HepG2 (cell line): ENCODE data around the gene CD300LG. TPM values are rescaled to one million over a fixed set of nuclear protein-coding genes. Genes with fewer than 3 reads are reported as not detected.

ENCODE experiments used
- ATAC-seq: fragments of 200-7000 bp; cut with Tn5 transposase; 3 replicates; pipeline ENCODE4 v1.9.1; 2020; ENCODE audit warnings: mild to moderate bottlenecking, moderate library complexity
- BruUV-seq: library from RNA; stranded (reverse); fragments of 400-500 nt; replicated peaks from 2 replicates; lab custom pipeline; 2021; lab: Mats Ljungman, UMichigan
- CTCF ChIA-PET: fragments of 300-600 bp; formaldehyde crosslinking; extraction: SDS; loops from one replicate; lab custom pipeline; 2021; ENCODE audit warnings: low total read pairs, inconsistent platforms, low intra/inter-chr PET ratio; lab: Yijun Ruan, JAX
- POLR2A ChIA-PET: fragments of 350-600 bp; sonication (Branson Sonifier 250); formaldehyde crosslinking; loops from one replicate; lab custom pipeline; 2020; ENCODE audit warnings: antibody characterized with exemption, inconsistent platforms; lab: Yijun Ruan, JAX
- DNase-seq: peaks from one replicate; pipeline ENCODE4 v3.0.0-alpha.2; 2015; ENCODE audit warnings: low spot score
- FAIRE-seq: peaks from 3 replicates; lab custom pipeline; 2011; peaks lifted over from hg19 to GRCh38; lab: Jason Lieb, UNC
- H2AFZ ChIP-seq: one replicate; pipeline ENCODE4 v1.6.1; 2011; ENCODE audit warnings: low read length, inconsistent platforms
- H3K27ac ChIP-seq: fragments of 300-600 bp; 3 replicates; pipeline ENCODE4 v1.8.0; 2011; ENCODE audit warnings: mixed run types, mild to moderate bottlenecking, mixed read lengths, low read length, inconsistent platforms; ENCODE audit not compliant: insufficient read depth; ENCODE audit errors: extremely low read length
- H3K27me3 ChIP-seq, 2 experiments: fragments of 200-600 bp in 1 of 2; 2 replicates in 1 of 2; 3 replicates in 1 of 2; pipeline versions ENCODE4 v1.6.0 to v1.8.0; 2011; ENCODE audit warnings: low read length in 2 of 2, mild to moderate bottlenecking in 2 of 2, moderate library complexity in 2 of 2, inconsistent platforms in 1 of 2; ENCODE audit not compliant: insufficient read depth in 2 of 2, control insufficient read depth in 1 of 2
- H3K36me3 ChIP-seq, 2 experiments: fragments of 200-600 bp in 1 of 2; replicated peaks in 1 of 2; 2 replicates in 1 of 2; 3 replicates in 1 of 2; pipeline versions ENCODE4 v1.5.1 to v1.8.0; 2011; ENCODE audit warnings: low read length in 2 of 2, inconsistent platforms in 1 of 2; ENCODE audit not compliant: insufficient read depth in 2 of 2, control insufficient read depth in 1 of 2
- H3K4me1 ChIP-seq: 2 replicates; pipeline ENCODE4 v1.5.1; 2012; ENCODE audit warnings: low read length, inconsistent platforms; ENCODE audit not compliant: insufficient read depth
- H3K4me2 ChIP-seq: 2 replicates; pipeline ENCODE4 v1.6.0; 2011; ENCODE audit warnings: low read depth, low read length, inconsistent platforms
- H3K4me3 ChIP-seq, 3 experiments: fragments of 200-600 bp in 1 of 3; sonication (generic), shearing (Covaris generic) in 1 of 3; replicated peaks in 1 of 3; 2 replicates each; pipeline ENCODE4 v1.5.1; 2011 to 2016; ENCODE audit warnings: low read length in 3 of 3, inconsistent platforms in 2 of 3, low read depth in 2 of 3, mild to moderate bottlenecking in 2 of 3, control low read depth in 1 of 3, mixed read lengths in 1 of 3; ENCODE audit not compliant: insufficient read depth in 1 of 3
- H3K79me2 ChIP-seq: one replicate; pipeline ENCODE4 v1.6.1; 2011; ENCODE audit warnings: low read length, inconsistent platforms; ENCODE audit not compliant: insufficient read depth
- H3K9ac ChIP-seq: 2 replicates; pipeline ENCODE4 v1.6.0; 2011; ENCODE audit warnings: mild to moderate bottlenecking, low read depth, low read length, inconsistent platforms; ENCODE audit not compliant: insufficient read depth
- H3K9me3 ChIP-seq: 2 replicates; pipeline ENCODE4 v1.5.1; 2012; ENCODE audit warnings: mild to moderate bottlenecking, low read length
- H4K20me1 ChIP-seq: 2 replicates; pipeline ENCODE4 v1.6.0; 2011; ENCODE audit warnings: inconsistent platforms, mild to moderate bottlenecking, low read length, moderate library complexity; ENCODE audit not compliant: insufficient read depth
- FOXM1 ChIP-seq: sonication (generic); formaldehyde crosslinking; IDR thresholded peaks from 2 replicates; pipeline ENCODE4 v1.5.0; 2020; ENCODE audit warnings: missing genetic modification reagents
- HNRNPUL1 ChIP-seq: fragments of 200-400 bp; formaldehyde crosslinking; IDR thresholded peaks from 2 replicates; pipeline ENCODE4 v1.6.1; 2017; ENCODE audit warnings: low read depth, mild to moderate bottlenecking, low read length, moderate library complexity
- KDM5B ChIP-seq: sonication (generic); formaldehyde crosslinking; IDR thresholded peaks from 2 replicates; pipeline ENCODE4 v1.4.0; 2020; ENCODE audit warnings: missing genetic modification reagents, mild to moderate bottlenecking, borderline replicate concordance
- MAFK ChIP-seq, 2 experiments: IDR thresholded peaks in 1 of 2; conservative IDR thresholded peaks in 1 of 2; 2 replicates each; pipeline ENCODE4 v1.6.1; 2011; ENCODE audit warnings: improper control_type of control experiment in 2 of 2, low read length in 2 of 2
- PHF5A ChIP-seq: IDR thresholded peaks from one replicate; pipeline ENCODE4 v1.6.1; 2018; ENCODE audit warnings: low read depth, missing genetic modification reagents; ENCODE audit not compliant: unreplicated experiment
- TCF7 ChIP-seq: sonication (generic); IDR thresholded peaks from 2 replicates; pipeline ENCODE4 v1.6.1; 2016; ENCODE audit warnings: antibody characterized with exemption, low read depth
- ZNF337 ChIP-seq: sonication (generic); formaldehyde crosslinking; IDR thresholded peaks from 2 replicates; pipeline ENCODE4 v1.5.1; 2020; ENCODE audit warnings: missing genetic modification reagents, low read depth, mild to moderate bottlenecking, borderline replicate concordance
- WGBS: methylation state at CpG from one replicate; pipeline ENCODE4 v1.1.6; 2017; ENCODE audit warnings: low lambda C conversion rate; 5-methylcytosine and 5-hydroxymethylcytosine counted together
- in situ Hi-C: cut with HindIII; loops from 2 replicates; pipeline ENCODE4 v1.10.0; 2017; ENCODE audit warnings: low pct_unique_long_range_greater_than_20kb; ENCODE audit not compliant: extremely low pct_ligation_motif_present
- intact Hi-C: fragments of 100-400 bp; cut with micrococcal nuclease; formaldehyde crosslinking; loops from one replicate; pipeline ENCODE4 v1.10.0; 2022; ENCODE audit not compliant: unreplicated experiment
- polyA plus RNA-seq, 8 experiments: library from polyadenylated mRNA; depleted of rRNA in 3 of 8; stranded (reverse) in 7 of 8; unstranded in 1 of 8; fragments of >200 nt; fragmentation: Illumina TruSeq in 4 of 8; extraction: Trizol in 4 of 8; gene quantifications; 2 replicates each; pipeline versions ENCODE4 v1.2.1 to v1.2.3, GENCODE V29; 2011 to 2016; ENCODE audit warnings: low read depth in 4 of 8, missing spikeins in 1 of 8, mixed read lengths in 1 of 8; ENCODE audit not compliant: insufficient read depth in 1 of 8
- total RNA-seq, 5 experiments: library from RNA; depleted of rRNA; stranded (reverse); fragments of >200 nt; fragmentation: Illumina TruSeq; extraction: Trizol; gene quantifications; 2 replicates each; pipeline ENCODE4 v1.2.3, GENCODE V29; 2016; ENCODE audit warnings: low read depth in 1 of 5
- TF ChIP-seq, protein P1 (sequence below): sonication (generic); formaldehyde crosslinking; IDR thresholded peaks from 2 replicates; pipeline ENCODE4 v1.5.0; 2020; ENCODE audit warnings: missing genetic modification reagents, mild to moderate bottlenecking, borderline replicate concordance
- TF ChIP-seq, protein P2 (sequence below): sonication (generic); formaldehyde crosslinking; IDR thresholded peaks from 2 replicates; pipeline ENCODE4 v1.5.0; 2020; ENCODE audit warnings: mild to moderate bottlenecking, missing genetic modification reagents, borderline replicate concordance
- TF ChIP-seq, protein P3 (sequence below): sonication (generic); formaldehyde crosslinking; conservative IDR thresholded peaks from 2 replicates; pipeline ENCODE4 v1.8.1; 2023; ENCODE audit warnings: missing genetic modification reagents
- TF ChIP-seq, protein P4 (sequence below): sonication (generic); formaldehyde crosslinking; IDR thresholded peaks from 2 replicates; pipeline ENCODE4 v1.4.0; 2020; ENCODE audit warnings: mild to moderate bottlenecking, missing genetic modification reagents
- TF ChIP-seq, protein P5 (sequence below): sonication (generic); formaldehyde crosslinking; IDR thresholded peaks from 2 replicates; pipeline ENCODE4 v1.4.0; 2020; ENCODE audit warnings: mild to moderate bottlenecking, low read depth, missing genetic modification reagents
- TF ChIP-seq, protein P6 (sequence below): sonication (generic); formaldehyde crosslinking; IDR thresholded peaks from 2 replicates; pipeline ENCODE4 v1.5.1; 2020; ENCODE audit warnings: missing genetic modification reagents, mild to moderate bottlenecking, borderline replicate concordance

CD300LG gene
- total and polyA plus RNA-seq, 2 of the 13 experiments (the other 11 are each of a cell fraction or from before 2014, with no cell fraction given) = not detected

DNA sequence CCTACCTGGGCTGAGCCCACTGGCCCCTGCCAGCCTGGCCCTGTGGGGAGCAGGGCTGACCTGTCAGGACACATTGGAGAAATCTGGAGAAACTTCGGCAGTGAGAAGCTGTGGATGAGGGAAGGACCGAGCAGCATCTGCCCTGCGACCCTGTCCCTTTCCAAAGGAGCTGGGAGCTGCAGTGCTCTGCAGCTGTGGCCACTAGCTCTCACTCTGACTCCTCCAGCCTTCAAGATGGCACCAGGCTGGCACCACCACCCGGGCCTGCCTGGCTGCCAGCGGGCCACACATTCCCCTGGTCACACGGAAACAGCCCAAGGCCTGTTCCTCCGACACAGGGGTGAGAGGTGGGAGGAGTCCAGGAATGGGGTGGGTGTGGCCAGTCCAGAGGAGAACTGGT, 30.1 kb downstream of the CD300LG start:
- Histone ChIP-seq H3K27me3 (peaks cover 0 to 11% of the 10 kb centered on the region in 2 experiments; a peak in 2 of 5 replicates), H3K79me2 (no peaks in the 10 kb centered on the region), H3K9ac (no peak overlapping the region), H3K27ac (no peak overlapping the region), H3K9me3 (no peaks in the 10 kb centered on the region), H3K4me2 (no peak overlapping the region), H3K4me1 (peaks cover 15% of the 10 kb centered on the region), H4K20me1 (no peaks in the 10 kb centered on the region; the same call in 1 of the 2 replicates), H3K4me3 (no peak overlapping the region), H3K36me3 (no peaks in the 10 kb centered on the region), H2AFZ (no peak overlapping the region)
- DNase-seq (no peak), FAIRE-seq (no peak), ATAC-seq (no peak)
- intact Hi-C loops = no loop called here
- BruUV-seq = no TSS peak
- in situ Hi-C loops = no loop called here
- WGBS = 34% methylated on average over 3 of the region's 7 CpGs
- ChIA-PET POLR2A (no interaction called here), CTCF (no interaction called here)
- TF ChIP-seq ZNF337 (CRISPR knock-in tag) (no peak), HNRNPUL1 (no peak), TCF7 (no peak), FOXM1 (CRISPR knock-in tag) (no peak), PHF5A (CRISPR knock-in tag) (no peak), KDM5B (CRISPR knock-in tag) (peak; percentile 31; the same call in 1 of the 2 replicates), MAFK (conservative IDR thresholded peaks at IDR 0.05 in 1 of 2, IDR thresholded peaks at IDR 0.05 in 1 of 2; ENCODE audit: low read length in 2 of 2) (no peak)
- TF ChIP-seq, protein P1, sequence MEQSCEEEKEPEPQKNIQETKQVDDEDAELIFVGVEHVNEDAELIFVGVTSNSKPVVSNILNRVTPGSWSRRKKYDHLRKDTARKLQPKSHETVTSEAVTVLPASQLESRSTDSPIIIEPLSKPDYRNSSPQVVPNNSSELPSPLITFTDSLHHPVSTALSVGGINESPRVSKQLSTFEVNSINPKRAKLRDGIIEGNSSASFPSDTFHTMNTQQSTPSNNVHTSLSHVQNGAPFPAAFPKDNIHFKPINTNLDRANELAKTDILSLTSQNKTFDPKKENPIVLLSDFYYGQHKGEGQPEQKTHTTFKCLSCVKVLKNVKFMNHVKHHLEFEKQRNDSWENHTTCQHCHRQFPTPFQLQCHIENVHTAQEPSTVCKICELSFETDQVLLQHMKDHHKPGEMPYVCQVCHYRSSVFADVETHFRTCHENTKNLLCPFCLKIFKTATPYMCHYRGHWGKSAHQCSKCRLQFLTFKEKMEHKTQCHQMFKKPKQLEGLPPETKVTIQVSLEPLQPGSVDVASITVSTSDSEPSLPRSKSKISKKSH (CRISPR knock-in tag) = no peak
- TF ChIP-seq, protein P2, sequence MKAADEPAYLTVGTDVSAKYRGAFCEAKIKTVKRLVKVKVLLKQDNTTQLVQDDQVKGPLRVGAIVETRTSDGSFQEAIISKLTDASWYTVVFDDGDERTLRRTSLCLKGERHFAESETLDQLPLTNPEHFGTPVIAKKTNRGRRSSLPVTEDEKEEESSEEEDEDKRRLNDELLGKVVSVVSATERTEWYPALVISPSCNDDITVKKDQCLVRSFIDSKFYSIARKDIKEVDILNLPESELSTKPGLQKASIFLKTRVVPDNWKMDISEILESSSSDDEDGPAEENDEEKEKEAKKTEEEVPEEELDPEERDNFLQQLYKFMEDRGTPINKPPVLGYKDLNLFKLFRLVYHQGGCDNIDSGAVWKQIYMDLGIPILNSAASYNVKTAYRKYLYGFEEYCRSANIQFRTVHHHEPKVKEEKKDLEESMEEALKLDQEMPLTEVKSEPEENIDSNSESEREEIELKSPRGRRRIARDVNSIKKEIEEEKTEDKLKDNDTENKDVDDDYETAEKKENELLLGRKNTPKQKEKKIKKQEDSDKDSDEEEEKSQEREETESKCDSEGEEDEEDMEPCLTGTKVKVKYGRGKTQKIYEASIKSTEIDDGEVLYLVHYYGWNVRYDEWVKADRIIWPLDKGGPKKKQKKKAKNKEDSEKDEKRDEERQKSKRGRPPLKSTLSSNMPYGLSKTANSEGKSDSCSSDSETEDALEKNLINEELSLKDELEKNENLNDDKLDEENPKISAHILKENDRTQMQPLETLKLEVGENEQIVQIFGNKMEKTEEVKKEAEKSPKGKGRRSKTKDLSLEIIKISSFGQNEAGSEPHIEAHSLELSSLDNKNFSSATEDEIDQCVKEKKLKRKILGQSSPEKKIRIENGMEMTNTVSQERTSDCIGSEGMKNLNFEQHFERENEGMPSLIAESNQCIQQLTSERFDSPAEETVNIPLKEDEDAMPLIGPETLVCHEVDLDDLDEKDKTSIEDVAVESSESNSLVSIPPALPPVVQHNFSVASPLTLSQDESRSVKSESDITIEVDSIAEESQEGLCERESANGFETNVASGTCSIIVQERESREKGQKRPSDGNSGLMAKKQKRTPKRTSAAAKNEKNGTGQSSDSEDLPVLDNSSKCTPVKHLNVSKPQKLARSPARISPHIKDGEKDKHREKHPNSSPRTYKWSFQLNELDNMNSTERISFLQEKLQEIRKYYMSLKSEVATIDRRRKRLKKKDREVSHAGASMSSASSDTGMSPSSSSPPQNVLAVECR (CRISPR knock-in tag) = no peak
- TF ChIP-seq, protein P3, sequence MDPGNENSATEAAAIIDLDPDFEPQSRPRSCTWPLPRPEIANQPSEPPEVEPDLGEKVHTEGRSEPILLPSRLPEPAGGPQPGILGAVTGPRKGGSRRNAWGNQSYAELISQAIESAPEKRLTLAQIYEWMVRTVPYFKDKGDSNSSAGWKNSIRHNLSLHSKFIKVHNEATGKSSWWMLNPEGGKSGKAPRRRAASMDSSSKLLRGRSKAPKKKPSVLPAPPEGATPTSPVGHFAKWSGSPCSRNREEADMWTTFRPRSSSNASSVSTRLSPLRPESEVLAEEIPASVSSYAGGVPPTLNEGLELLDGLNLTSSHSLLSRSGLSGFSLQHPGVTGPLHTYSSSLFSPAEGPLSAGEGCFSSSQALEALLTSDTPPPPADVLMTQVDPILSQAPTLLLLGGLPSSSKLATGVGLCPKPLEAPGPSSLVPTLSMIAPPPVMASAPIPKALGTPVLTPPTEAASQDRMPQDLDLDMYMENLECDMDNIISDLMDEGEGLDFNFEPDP = no peak
- TF ChIP-seq, protein P4, sequence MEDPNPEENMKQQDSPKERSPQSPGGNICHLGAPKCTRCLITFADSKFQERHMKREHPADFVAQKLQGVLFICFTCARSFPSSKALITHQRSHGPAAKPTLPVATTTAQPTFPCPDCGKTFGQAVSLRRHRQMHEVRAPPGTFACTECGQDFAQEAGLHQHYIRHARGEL (CRISPR knock-in tag) = 0 out of 2 replicates have a peak, but pooled peaks have one; percentile 25
- TF ChIP-seq, protein P5, sequence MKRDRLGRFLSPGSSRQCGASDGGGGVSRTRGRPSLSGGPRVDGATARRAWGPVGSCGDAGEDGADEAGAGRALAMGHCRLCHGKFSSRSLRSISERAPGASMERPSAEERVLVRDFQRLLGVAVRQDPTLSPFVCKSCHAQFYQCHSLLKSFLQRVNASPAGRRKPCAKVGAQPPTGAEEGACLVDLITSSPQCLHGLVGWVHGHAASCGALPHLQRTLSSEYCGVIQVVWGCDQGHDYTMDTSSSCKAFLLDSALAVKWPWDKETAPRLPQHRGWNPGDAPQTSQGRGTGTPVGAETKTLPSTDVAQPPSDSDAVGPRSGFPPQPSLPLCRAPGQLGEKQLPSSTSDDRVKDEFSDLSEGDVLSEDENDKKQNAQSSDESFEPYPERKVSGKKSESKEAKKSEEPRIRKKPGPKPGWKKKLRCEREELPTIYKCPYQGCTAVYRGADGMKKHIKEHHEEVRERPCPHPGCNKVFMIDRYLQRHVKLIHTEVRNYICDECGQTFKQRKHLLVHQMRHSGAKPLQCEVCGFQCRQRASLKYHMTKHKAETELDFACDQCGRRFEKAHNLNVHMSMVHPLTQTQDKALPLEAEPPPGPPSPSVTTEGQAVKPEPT (CRISPR knock-in tag) = no peak
- TF ChIP-seq, protein P6, sequence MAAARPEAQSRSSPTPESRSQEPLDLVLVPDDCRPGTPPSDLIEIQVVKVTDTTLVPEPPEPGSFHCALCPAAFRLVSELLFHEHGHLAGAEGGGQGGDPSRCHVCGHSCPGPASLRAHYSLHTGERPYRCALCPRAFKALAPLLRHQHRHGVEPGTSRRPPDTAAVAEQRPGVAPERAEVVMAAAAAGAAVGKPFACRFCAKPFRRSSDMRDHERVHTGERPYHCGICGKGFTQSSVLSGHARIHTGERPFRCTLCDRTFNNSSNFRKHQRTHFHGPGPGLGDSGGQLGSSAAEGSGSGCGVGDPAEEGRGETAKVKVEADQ (CRISPR knock-in tag) = no peak
